ENCODE data around the gene PTPN1.

- TF ChIP-seq CTCF (IDR thresholded peaks at IDR 0.05; ENCODE audit: extremely low read depth in 1 of 2, insufficient read depth in 1 of 2, low read depth in 1 of 2, low read length in 2 of 2) (no peak), POLR2A (IDR thresholded peaks at IDR 0.05; ENCODE audit: low read depth, low read length) (no peak)
These were observed 74.5 kb downstream of the PTPN1 start for GRCh38 chr20:50584687-50585086.

Data from endothelial cell of umbilical vein (primary cell).